Measurements from ENCODE around the gene KIR2DL4.
"Not testable (repeated sequence)": the region's sequence is repeated elsewhere in the genome, so short reads cannot be mapped to it uniquely, and the experiment has no call there.

The KIR2DL4 gene

GRCh38 chr19:54805665-54806515 lies 2.5 kb downstream of the KIR2DL4 start:
- no peak for DNase-seq

GRCh38 chr19:54806516-54806838 lies 3.1 kb downstream of the KIR2DL4 start:
- DNase-seq: no peak

- DNase-seq: not testable (repeated sequence)
Measured at GRCh38 chr19:54814571-54814970, 11.2 kb downstream of the KIR2DL4 start.

- not testable (repeated sequence) for DNase-seq
Measured at GRCh38 chr19:54816251-54816650, 12.8 kb downstream of the KIR2DL4 start, which contains the start of gene KIR3DL1. KIR3DL1 (plus strand) TSS chr19:54816468.

GRCh38 chr19:54817670-54818536 lies 14.5 kb downstream of the KIR2DL4 start:
- no peak for DNase-seq

GRCh38 chr19:54824416-54824815 lies 21.0 kb downstream of the KIR2DL4 start:
- not testable (repeated sequence) for DNase-seq

- DNase-seq: not testable (repeated sequence)
Measured at GRCh38 chr19:54825326-54825725, 21.9 kb downstream of the KIR2DL4 start.

- not testable (repeated sequence) for DNase-seq
Measured at GRCh38 chr19:54828064-54828463, 24.7 kb downstream of the KIR2DL4 start.

- not testable (repeated sequence) for DNase-seq
Measured at GRCh38 chr19:54832496-54832895, 29.1 kb downstream of the KIR2DL4 start, which contains the start of gene KIR2DS4. KIR2DS4 (plus strand) TSS chr19:54832676.

- not testable (repeated sequence) for DNase-seq
Measured at GRCh38 chr19:54835126-54835525, 31.7 kb downstream of the KIR2DL4 start.

- DNase-seq: not testable (repeated sequence)
Measured at GRCh38 chr19:54837522-54837921, 34.1 kb downstream of the KIR2DL4 start.

GRCh38 chr19:54843171-54843570 lies 39.8 kb downstream of the KIR2DL4 start:
- DNase-seq: not testable (repeated sequence)

GRCh38 chr19:54850061-54850640 lies 46.7 kb downstream of the KIR2DL4 start, which contains the start of gene KIR3DL2:
KIR3DL2 (plus strand) TSS chr19:54850443; CDS start chr19:54850476, 33 bp downstream.
- peak; percentile 9 for DNase-seq

- no peak for DNase-seq
Measured at GRCh38 chr19:54850930-54851329, 47.5 kb downstream of the KIR2DL4 start.

GRCh38 chr19:54851353-54851752 lies 47.9 kb downstream of the KIR2DL4 start:
- no peak for DNase-seq

GRCh38 chr19:54855241-54855640 lies 51.8 kb downstream of the KIR2DL4 start:
- DNase-seq: not testable (repeated sequence)

GRCh38 chr19:54858476-54858875 lies 55.1 kb downstream of the KIR2DL4 start:
- DNase-seq: not testable (repeated sequence)

GRCh38 chr19:54859421-54859820 lies 56.0 kb downstream of the KIR2DL4 start:
- not testable (repeated sequence) for DNase-seq

- DNase-seq: not testable (repeated sequence)
Measured at GRCh38 chr19:54863459-54863858, 60.0 kb downstream of the KIR2DL4 start.

Measured in CD4-positive, alpha-beta T cell treated with Interleukin-12 subunit alpha and Interleukin-12 subunit beta, for 1 hour (primary cell).